GM12872 (cell line): Measurements from ENCODE around the gene HEPACAM.

Experiments used
- CTCF ChIP-seq: IDR thresholded peaks from 3 replicates; pipeline ENCODE4 v1.5.1; 2011; ENCODE audit warnings: low read depth, mild to moderate bottlenecking, low read length, moderate library complexity; ENCODE audit not compliant: insufficient read depth

HEPACAM gene

GRCh38 chr11:124884869-124885479 lies 50.9 kb downstream of the HEPACAM start:
- no peak for TF ChIP-seq CTCF

GRCh38 chr11:124884340-124884739 lies 51.5 kb downstream of the HEPACAM start:
- no peak for TF ChIP-seq CTCF

- TF ChIP-seq CTCF: no peak
These were observed 53.3 kb downstream of the HEPACAM start for GRCh38 chr11:124882339-124883071.

GRCh38 chr11:124880958-124881357 lies 54.9 kb downstream of the HEPACAM start:
- no peak for TF ChIP-seq CTCF

DNA sequence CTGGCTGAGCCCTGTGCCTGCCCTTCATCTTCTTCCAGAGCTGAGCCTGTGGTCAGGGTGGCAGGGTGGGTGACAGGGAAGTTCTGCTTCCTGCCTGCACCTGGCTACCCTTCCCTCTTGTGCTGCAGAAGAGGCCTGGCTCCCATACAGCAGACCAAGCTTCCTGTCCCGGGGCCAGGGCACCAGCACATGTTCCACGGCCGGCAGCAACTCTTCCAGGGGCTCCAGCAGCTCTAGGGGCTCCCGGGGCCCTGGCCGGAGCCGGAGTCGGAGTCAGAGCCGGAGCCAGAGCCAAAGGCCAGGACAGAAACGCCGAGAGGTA lies 55.6 kb downstream of the HEPACAM start:
- no peak for TF ChIP-seq CTCF

- no peak for TF ChIP-seq CTCF
These were observed 56.2 kb downstream of the HEPACAM start for GRCh38 chr11:124879493-124880289.

DNA sequence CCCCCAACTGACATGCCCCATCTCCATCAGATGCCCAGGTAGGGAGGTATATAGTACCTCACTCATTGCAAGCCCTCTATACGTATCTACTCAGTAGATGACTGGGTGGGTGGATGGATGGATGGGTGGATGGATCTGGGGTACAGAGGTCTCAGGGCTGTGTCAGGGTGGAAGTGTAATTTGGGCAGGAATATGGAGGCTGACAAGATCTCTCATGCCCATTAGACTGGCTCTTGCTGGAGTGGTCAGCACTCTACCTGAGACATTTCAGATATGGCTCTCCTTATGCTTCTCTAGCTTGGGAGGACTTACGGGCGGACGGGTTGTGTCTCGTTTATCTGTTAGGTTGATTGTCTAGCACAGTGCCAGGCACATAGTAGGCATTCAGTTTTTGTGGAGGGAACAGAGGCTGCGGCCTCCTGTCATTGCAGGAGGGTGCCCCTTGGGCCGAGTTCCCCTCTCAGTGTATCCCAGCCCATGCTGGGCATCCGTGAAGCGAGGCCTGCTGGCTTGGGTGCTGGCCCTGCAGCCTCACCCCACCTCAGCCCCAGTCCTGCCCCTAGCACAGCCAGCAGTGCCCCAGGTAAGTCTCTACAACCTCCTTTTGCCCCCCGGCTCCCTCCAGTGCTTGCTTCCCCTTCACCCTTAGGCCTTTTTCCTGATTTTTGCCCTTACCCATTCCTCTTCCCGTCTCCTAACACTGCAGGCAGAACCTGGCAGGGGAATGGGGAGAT lies 56.9 kb downstream of the HEPACAM start:
- TF ChIP-seq CTCF: no peak
